CD4-positive, alpha-beta T cell (primary cell): ENCODE measurements around the gene HEXD. TPM values are rescaled to one million over a fixed set of nuclear protein-coding genes. Genes with fewer than 3 reads are reported as not detected.
A peak's percentile ranks its signal among the peaks of the same experiment; 100 is the strongest.

Experiments
- ATAC-seq: fragments of 200-7000 bp; cut with Tn5 transposase; one replicate; pipeline ENCODE4 v1.10.0; 2022; ENCODE audit warnings: mild to moderate bottlenecking; ENCODE audit not compliant: poor library complexity
- CTCF ChIA-PET: fragments of 350-600 bp; sonication (Branson Sonifier 250); formaldehyde crosslinking; loops from one replicate; lab custom pipeline; 2021; ENCODE audit warnings: antibody characterized with exemption, inconsistent platforms; lab: Charles Lee
- POLR2A ChIA-PET: fragments of 350-600 bp; sonication (Branson Sonifier 250); formaldehyde crosslinking; loops from one replicate; lab custom pipeline; 2021; ENCODE audit warnings: antibody characterized with exemption, inconsistent platforms; lab: Charles Lee
- DNase-seq, 14 experiments: peaks; one replicate each; pipeline ENCODE4 v3.0.0-alpha.2; 2013 to 2020; ENCODE audit warnings: mixed read lengths in 2 of 14
- H3K27ac ChIP-seq, 2 donors: one replicate each; pipeline versions ENCODE4 v1.5.1 to v1.7.0; 2013; ENCODE audit warnings: low read length in 2 of 2, low read depth in 1 of 2, mild to moderate bottlenecking in 1 of 2
- H3K27me3 ChIP-seq, 2 experiments: 1 replicate in 1 of 2; 2 replicates in 1 of 2; pipeline versions ENCODE4 v1.6.1 to v1.7.0; 2013; ENCODE audit warnings: low read length in 2 of 2, control low read depth in 1 of 2, mild to moderate bottlenecking in 1 of 2, moderate library complexity in 1 of 2; ENCODE audit not compliant: insufficient read depth in 2 of 2, control insufficient read depth in 1 of 2
- H3K36me3 ChIP-seq: one replicate; pipeline ENCODE4 v1.6.1; 2013; ENCODE audit warnings: low read length, control low read depth; ENCODE audit not compliant: insufficient read depth
- H3K4me1 ChIP-seq: one replicate; pipeline ENCODE4 v1.6.1; 2013; ENCODE audit warnings: low read length, control low read depth; ENCODE audit not compliant: insufficient read depth
- H3K4me3 ChIP-seq: one replicate; pipeline ENCODE4 v1.5.1; 2013; ENCODE audit warnings: mild to moderate bottlenecking, low read length, moderate library complexity
- H3K9me3 ChIP-seq, 2 experiments: 1 replicate in 1 of 2; 2 replicates in 1 of 2; pipeline versions ENCODE4 v1.6.1 to v1.7.0; 2013; ENCODE audit warnings: low read length in 2 of 2, mild to moderate bottlenecking in 2 of 2, control low read depth in 1 of 2, moderate library complexity in 1 of 2; ENCODE audit not compliant: control insufficient read depth in 1 of 2, insufficient read depth in 1 of 2
- H3K27ac Mint-ChIP-seq: one replicate; pipeline ENCODE4 v1.8.0; 2020; ENCODE audit warnings: mixed read lengths
- H3K27me3 Mint-ChIP-seq: one replicate; pipeline ENCODE4 v1.8.0; 2021; ENCODE audit warnings: mixed read lengths
- H3K36me3 Mint-ChIP-seq: one replicate; pipeline ENCODE4 v1.8.0; 2021; ENCODE audit warnings: low read depth, mixed read lengths
- H3K4me1 Mint-ChIP-seq: one replicate; pipeline ENCODE4 v1.8.0; 2021; ENCODE audit warnings: low read depth, mixed read lengths
- H3K4me3 Mint-ChIP-seq: one replicate; pipeline ENCODE4 v1.8.0; 2020; ENCODE audit warnings: mild to moderate bottlenecking, mixed read lengths
- H3K9me3 Mint-ChIP-seq: one replicate; pipeline ENCODE4 v1.8.0; 2020; ENCODE audit warnings: mixed read lengths
- CTCF ChIP-seq: fragments of 200-600 bp; IDR thresholded peaks from one replicate; pipeline ENCODE4 v1.8.0; 2022; ENCODE audit warnings: antibody characterized with exemption, mild to moderate bottlenecking
- intact Hi-C, 2 experiments: fragments of 100-400 bp; cut with DNase I in 1 of 2; cut with micrococcal nuclease in 1 of 2; formaldehyde crosslinking; loops; one replicate each; pipeline versions ENCODE4 v1.15.1 to v1.9.0; 2023 to 2025; cut with DNase I, micrococcal nuclease
- total RNA-seq, 174 experiments: library from RNA in 2 of 174; stranded (reverse) in 2 of 174; gene quantifications; one replicate each; pipeline ENCODE4 v1.2.3 and lab custom pipeline; 2021 to 2026

Gene HEXD
- total RNA-seq, 2 experiments from 2014 or later = 27.8 to 31.2 TPM

GRCh38 chr17:82435601-82436583 lies 17.7 kb downstream of the HEXD start:
- peaks cover 13% of the 10 kb centered on the region for H3K36me3 Mint-ChIP-seq
- TF ChIP-seq CTCF = no peak
- Histone ChIP-seq H3K36me3 (peaks cover 14% of the 10 kb centered on the region), H3K9me3 (no peaks in the 10 kb centered on the region), H3K27ac (peak overlapping the region in 1 of 2 donors; percentile 29), H3K4me1 (peaks cover 22% of the 10 kb centered on the region), H3K27me3 (no peaks in the 10 kb centered on the region), H3K4me3 (no peak overlapping the region)
- ChIA-PET CTCF (no interaction called here), POLR2A (no interaction called here)
- ATAC-seq = no peak
- no peaks in the 10 kb centered on the region for H3K9me3 Mint-ChIP-seq
- no peak overlapping the region for H3K27ac Mint-ChIP-seq
- H3K4me3 Mint-ChIP-seq = no peak overlapping the region
- no peaks in the 10 kb centered on the region for H3K27me3 Mint-ChIP-seq
- intact Hi-C loops = no loop called here
- peaks cover 8% of the 10 kb centered on the region for H3K4me1 Mint-ChIP-seq
- peak in 1 of 14 experiments; percentile 12 for DNase-seq

GRCh38 chr17:82436601-82437324 lies 18.6 kb downstream of the HEXD start:
- H3K9me3 Mint-ChIP-seq = no peaks in the 10 kb centered on the region
- peaks cover 8% of the 10 kb centered on the region for H3K4me1 Mint-ChIP-seq
- H3K4me1 ChIP-seq = peaks cover 22% of the 10 kb centered on the region
- no peak overlapping the region for H3K4me3 ChIP-seq
- ChIA-PET POLR2A (no interaction called here), CTCF (no interaction called here)
- intact Hi-C loops = no loop called here
- H3K4me3 Mint-ChIP-seq = no peak overlapping the region
- no peaks in the 10 kb centered on the region for H3K27me3 ChIP-seq
- peaks cover 16% of the 10 kb centered on the region for H3K36me3 ChIP-seq
- peak in 1 of 14 experiments; percentile 16 for DNase-seq
- no peaks in the 10 kb centered on the region for H3K27me3 Mint-ChIP-seq
- no peak for ATAC-seq
- no peak overlapping the region for H3K27ac Mint-ChIP-seq
- no peak overlapping the region for H3K27ac ChIP-seq
- H3K9me3 ChIP-seq = no peaks in the 10 kb centered on the region
- TF ChIP-seq CTCF = no peak
- H3K36me3 Mint-ChIP-seq = peaks cover 13% of the 10 kb centered on the region

GRCh38 chr17:82437325-82437668 lies 19.1 kb downstream of the HEXD start:
- TF ChIP-seq CTCF = no peak
- DNase-seq (no peak), ATAC-seq (no peak)
- H3K36me3 Mint-ChIP-seq = peaks cover 13% of the 10 kb centered on the region
- intact Hi-C loops = no loop called here
- CTCF ChIA-PET = no interaction called here
- Histone ChIP-seq H3K27me3 (no peaks in the 10 kb centered on the region), H3K36me3 (peaks cover 22% of the 10 kb centered on the region), H3K9me3 (no peaks in the 10 kb centered on the region), H3K27ac (no peak overlapping the region), H3K4me1 (peaks cover 22% of the 10 kb centered on the region), H3K4me3 (no peak overlapping the region)
- H3K4me3 Mint-ChIP-seq = no peak overlapping the region
- peaks cover 8% of the 10 kb centered on the region for H3K4me1 Mint-ChIP-seq
- no peak overlapping the region for H3K27ac Mint-ChIP-seq
- POLR2A ChIA-PET = no interaction called here
- H3K27me3 Mint-ChIP-seq = no peaks in the 10 kb centered on the region
- H3K9me3 Mint-ChIP-seq = no peaks in the 10 kb centered on the region
